NB4 (cell line): Measurements from ENCODE around the gene HNMT.
"Not testable (repeated sequence)": the region's sequence is repeated elsewhere in the genome, so short reads cannot be mapped to it uniquely, and the experiment has no call there.

Experiments used
- CTCF ChIP-seq: IDR thresholded peaks from one replicate; pipeline ENCODE4 v1.5.1; 2012; ENCODE audit warnings: low read depth, low read length
- MAX ChIP-seq: IDR thresholded peaks from 2 replicates; pipeline ENCODE4 v1.6.1; 2011; ENCODE audit warnings: low read depth, low read length
- MYC ChIP-seq: IDR thresholded peaks from 2 replicates; pipeline ENCODE4 v1.6.1; 2011; ENCODE audit warnings: low read depth, low read length
- POLR2A ChIP-seq: IDR thresholded peaks from 2 replicates; pipeline ENCODE4 v1.6.1; 2011; ENCODE audit warnings: mild to moderate bottlenecking; ENCODE audit not compliant: insufficient read length; ENCODE audit errors: extremely low read depth

- TF ChIP-seq CTCF, POLR2A, MYC, MAX: not testable (repeated sequence)
These were observed 31.1 kb downstream of the HNMT start for GRCh38 chr2:137995368-137995767.
